HCT116 (cell line): Measurements from ENCODE around the gene WAC. TPM values are rescaled to one million over a fixed set of nuclear protein-coding genes. Genes with fewer than 3 reads are reported as not detected.

Experiments
- ATAC-seq: fragments of 200-7000 bp; cut with Tn5 transposase; 2 replicates; pipeline ENCODE4 v1.9.1; 2020; ENCODE audit warnings: mild to moderate bottlenecking, moderate library complexity
- BruUV-seq: library from RNA; stranded (reverse); fragments of 400-500 nt; replicated peaks from 2 replicates; lab custom pipeline; 2021; lab: Mats Ljungman, UMichigan
- CTCF ChIA-PET: fragments of 300-600 bp; sonication (Branson Sonifier 250); formaldehyde crosslinking; loops from one replicate; lab custom pipeline; 2021; ENCODE audit warnings: antibody characterized with exemption; lab: Charles Lee
- POLR2A ChIA-PET: fragments of 300-600, 350-600 bp; sonication (Branson Sonifier 250); formaldehyde crosslinking; loops from one replicate; lab custom pipeline; 2021; ENCODE audit warnings: antibody characterized with exemption; lab: Charles Lee
- RAD21 ChIA-PET, 2 experiments: fragments of 300-600 bp; sonication (Branson Sonifier 250); formaldehyde crosslinking; loops; one replicate each; lab custom pipeline; 2023; ENCODE audit warnings: low total read pairs in 2 of 2; ENCODE audit not compliant: uncharacterized antibody in 2 of 2, unreplicated experiment in 2 of 2, low non-redundant PET in 1 of 2; lab: Charles Lee
- DNase-seq: peaks from one replicate; pipeline ENCODE4 v3.0.0-alpha.2; 2010; ENCODE audit warnings: low read depth, low spot score
- H2AFZ ChIP-seq: fragments of 200-600 bp; shearing (Covaris generic), sonication (generic); 2 replicates; pipeline ENCODE4 v1.6.1; 2017; ENCODE audit warnings: low read depth, mixed run types, mixed read lengths, antibody characterized with exemption, low read length; ENCODE audit not compliant: poor library complexity, severe bottlenecking
- H3K27ac ChIP-seq: 2 replicates; pipeline ENCODE4 v1.5.1; 2012; ENCODE audit warnings: low read depth, low read length
- H3K27me3 ChIP-seq: fragments of 200-600 bp; sonication (generic); 2 replicates; pipeline ENCODE4 v1.6.1; 2016; ENCODE audit warnings: mixed run types, low read length, mixed read lengths; ENCODE audit not compliant: insufficient read depth
- H3K36me3 ChIP-seq, 2 experiments: fragments of 200-500 bp in 1 of 2; fragments of 200-600 bp in 1 of 2; sonication (Bioruptor generic) in 1 of 2; sonication (generic) in 1 of 2; 2 replicates each; pipeline versions ENCODE4 v1.5.1 to v1.6.1; 2014 to 2016; ENCODE audit warnings: low read length in 2 of 2, inconsistent platforms in 1 of 2, mixed read lengths in 1 of 2, mixed run types in 1 of 2; ENCODE audit not compliant: insufficient read depth in 2 of 2, control insufficient read depth in 1 of 2
- H3K4me1 ChIP-seq, 2 experiments: fragments of 200-600 bp in 1 of 2; sonication (generic) in 1 of 2; 2 replicates each; pipeline versions ENCODE4 v1.5.1 to v1.6.1; 2012 to 2017; ENCODE audit warnings: low read length in 2 of 2, inconsistent platforms in 1 of 2, mild to moderate bottlenecking in 1 of 2, mixed read lengths in 1 of 2, mixed run types in 1 of 2, moderate library complexity in 1 of 2; ENCODE audit not compliant: insufficient read depth in 2 of 2, control insufficient read depth in 1 of 2
- H3K4me2 ChIP-seq: fragments of 200-600 bp; sonication (generic); 2 replicates; pipeline ENCODE4 v1.6.1; 2017; ENCODE audit warnings: mixed run types, low read length, mixed read lengths
- H3K4me3 ChIP-seq, 2 experiments: fragments of 200-600 bp in 1 of 2; sonication (generic) in 1 of 2; replicated peaks in 1 of 2; 2 replicates each; pipeline ENCODE4 v1.5.1; 2011 to 2016; ENCODE audit warnings: low read length in 2 of 2, control low read depth in 1 of 2, low read depth in 1 of 2, mild to moderate bottlenecking in 1 of 2, mixed read lengths in 1 of 2, mixed run types in 1 of 2
- H3K79me2 ChIP-seq: fragments of 200-600 bp; sonication (generic); 2 replicates; pipeline ENCODE4 v1.6.1; 2017; ENCODE audit warnings: mild to moderate bottlenecking, mixed run types, low read length, moderate library complexity, mixed read lengths; ENCODE audit not compliant: insufficient read depth
- H3K9ac ChIP-seq: fragments of 200-600 bp; sonication (generic); 2 replicates; pipeline ENCODE4 v1.6.1; 2016; ENCODE audit warnings: low read length, mixed read lengths
- H3K9me2 ChIP-seq: fragments of 200-600 bp; sonication (generic), shearing (Covaris generic); 2 replicates; pipeline ENCODE4 v1.6.1; 2017; ENCODE audit warnings: mixed run types, mild to moderate bottlenecking, moderate library complexity; ENCODE audit not compliant: insufficient read depth
- H3K9me3 ChIP-seq, 2 experiments: fragments of 200-500 bp in 1 of 2; fragments of 200-600 bp in 1 of 2; sonication (Bioruptor generic) in 1 of 2; sonication (generic) in 1 of 2; 2 replicates each; pipeline ENCODE4 v1.6.1; 2014 to 2017; ENCODE audit warnings: low read length in 2 of 2, mixed read lengths in 2 of 2, inconsistent platforms in 1 of 2, low read depth in 1 of 2, mild to moderate bottlenecking in 1 of 2, mixed run types in 1 of 2, moderate library complexity in 1 of 2; ENCODE audit not compliant: control insufficient read depth in 1 of 2, insufficient read depth in 1 of 2
- H4K20me1 ChIP-seq: fragments of 200-600 bp; sonication (generic), shearing (Covaris generic); 2 replicates; pipeline ENCODE4 v1.6.1; 2017; ENCODE audit warnings: mixed run types, mild to moderate bottlenecking, moderate library complexity; ENCODE audit not compliant: insufficient read depth
- CBX3 ChIP-seq: IDR thresholded peaks from 2 replicates; pipeline ENCODE4 v1.6.1; 2012; ENCODE audit warnings: low read depth
- ELF1 ChIP-seq: IDR thresholded peaks from 2 replicates; pipeline ENCODE4 v1.6.1; 2012; ENCODE audit warnings: low read depth, borderline replicate concordance
- FOSL1 ChIP-seq: IDR thresholded peaks from 2 replicates; pipeline ENCODE4 v1.6.1; 2012; ENCODE audit warnings: low read depth
- POLR2AphosphoS5 ChIP-seq: IDR thresholded peaks from 2 replicates; pipeline ENCODE4 v1.6.1; 2011; ENCODE audit warnings: mild to moderate bottlenecking, low read depth, low read length, moderate library complexity
- RAD21 ChIP-seq: IDR thresholded peaks from 2 replicates; pipeline ENCODE4 v1.6.1; 2012; ENCODE audit warnings: low read depth, mild to moderate bottlenecking
- intact Hi-C: fragments of 100-400 bp; cut with micrococcal nuclease; formaldehyde crosslinking; loops from 2 replicates; pipeline ENCODE4 v1.10.0; 2022
- total RNA-seq: library from RNA; stranded (reverse); gene quantifications from one replicate; pipeline ENCODE4 v1.2.1, GENCODE V29; 2021; ENCODE audit not compliant: unreplicated experiment
- TF ChIP-seq, protein P1 (sequence below): IDR thresholded peaks from 2 replicates; pipeline ENCODE4 v1.6.1; 2011; ENCODE audit warnings: mild to moderate bottlenecking, low read length, moderate library complexity; ENCODE audit not compliant: insufficient replicate concordance; ENCODE audit errors: extremely low read depth

The WAC gene
- total RNA-seq, 1 experiment from 2014 or later, result 117 TPM

DNA sequence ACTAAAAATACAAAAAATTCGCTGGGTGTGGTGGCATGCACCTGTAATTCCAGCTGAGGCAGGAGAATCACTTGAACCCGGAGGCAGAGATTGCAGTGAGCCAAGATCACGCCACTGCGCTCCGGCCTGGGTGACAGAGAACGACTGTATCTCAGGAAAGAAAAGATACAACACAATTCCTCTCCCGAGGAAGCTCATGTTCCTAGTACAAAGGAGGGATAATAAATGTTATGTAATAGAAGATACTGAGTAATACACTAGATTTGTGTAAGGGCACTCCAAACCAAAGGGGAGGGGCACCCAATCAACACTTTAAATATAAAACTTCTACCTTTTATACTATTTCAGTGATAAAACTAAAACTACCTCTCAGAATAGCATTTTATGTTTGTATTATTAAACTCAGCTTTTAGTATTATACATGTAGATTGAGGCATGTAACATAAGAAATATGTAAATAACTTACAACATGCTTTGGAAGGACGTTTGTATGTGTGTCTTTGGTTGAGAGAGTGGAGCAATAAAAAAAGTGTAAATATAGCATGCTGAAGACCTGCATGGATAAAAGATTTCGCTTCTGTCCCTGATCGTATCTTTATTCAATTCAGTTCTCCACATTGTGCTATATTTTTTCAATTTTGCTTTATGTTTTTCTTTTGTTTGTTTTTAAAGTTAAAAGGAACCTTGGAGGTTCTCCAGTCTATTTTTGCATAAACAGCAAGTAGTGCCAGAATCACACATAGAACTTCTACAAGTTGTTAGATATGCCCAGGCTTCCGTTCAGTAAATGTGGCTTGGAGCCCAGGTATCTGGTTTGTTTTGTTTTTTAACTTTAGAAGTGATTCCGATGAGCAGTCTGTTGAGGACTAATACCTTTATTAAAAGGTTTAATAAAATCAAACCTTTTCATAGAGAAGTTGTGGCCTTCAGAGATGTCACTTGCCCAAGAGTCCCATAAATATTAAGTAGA is 71.9 kb downstream of the WAC start:
- Histone ChIP-seq H3K4me2 (no peak overlapping the region), H3K9me2 (no peaks in the 10 kb centered on the region), H3K9me3 (no peaks in the 10 kb centered on the region), H3K79me2 (peaks cover 92% of the 10 kb centered on the region), H3K4me1 (no peaks in the 10 kb centered on the region), H3K36me3 (peaks cover 15 to 21% of the 10 kb centered on the region in 2 experiments), H3K9ac (no peak overlapping the region)
- no peak for DNase-seq
- intact Hi-C loops, result no loop called here
- no peak for ATAC-seq
- RAD21 ChIA-PET, result no interaction called here
- TF ChIP-seq POLR2AphosphoS5, result no peak
- TF ChIP-seq ELF1, result no peak
- TF ChIP-seq RAD21, result no peak
- no peak for TF ChIP-seq FOSL1
- TF ChIP-seq, protein P1, sequence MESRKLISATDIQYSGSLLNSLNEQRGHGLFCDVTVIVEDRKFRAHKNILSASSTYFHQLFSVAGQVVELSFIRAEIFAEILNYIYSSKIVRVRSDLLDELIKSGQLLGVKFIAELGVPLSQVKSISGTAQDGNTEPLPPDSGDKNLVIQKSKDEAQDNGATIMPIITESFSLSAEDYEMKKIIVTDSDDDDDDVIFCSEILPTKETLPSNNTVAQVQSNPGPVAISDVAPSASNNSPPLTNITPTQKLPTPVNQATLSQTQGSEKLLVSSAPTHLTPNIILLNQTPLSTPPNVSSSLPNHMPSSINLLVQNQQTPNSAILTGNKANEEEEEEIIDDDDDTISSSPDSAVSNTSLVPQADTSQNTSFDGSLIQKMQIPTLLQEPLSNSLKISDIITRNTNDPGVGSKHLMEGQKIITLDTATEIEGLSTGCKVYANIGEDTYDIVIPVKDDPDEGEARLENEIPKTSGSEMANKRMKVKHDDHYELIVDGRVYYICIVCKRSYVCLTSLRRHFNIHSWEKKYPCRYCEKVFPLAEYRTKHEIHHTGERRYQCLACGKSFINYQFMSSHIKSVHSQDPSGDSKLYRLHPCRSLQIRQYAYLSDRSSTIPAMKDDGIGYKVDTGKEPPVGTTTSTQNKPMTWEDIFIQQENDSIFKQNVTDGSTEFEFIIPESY, result no peak
- no peak for TF ChIP-seq CBX3
- TF ChIP-seq, all 23 proteins: peak for 0
- Histone ChIP-seq H3K27ac (no peak overlapping the region), H3K27me3 (no peaks in the 10 kb centered on the region), H3K4me3 (no peak overlapping the region), H2AFZ (no peak overlapping the region), H4K20me1 (peaks cover 64% of the 10 kb centered on the region; the same call in 1 of the 2 replicates)
- no TSS peak for BruUV-seq
- CTCF ChIA-PET, result no interaction called here
- POLR2A ChIA-PET, result no interaction called here
